Choroid plexus epithelial cell (primary cell): Measurements from ENCODE around the gene BBS9.

Experiments used
- DNase-seq: peaks from one replicate; pipeline ENCODE4 v3.0.0-alpha.2; 2010; ENCODE audit warnings: low read depth
- H3K4me3 ChIP-seq: 2 replicates; pipeline ENCODE4 v1.5.1; 2011; ENCODE audit warnings: low read depth, mild to moderate bottlenecking, control low read depth, low read length, moderate library complexity
- TF ChIP-seq, protein P1 (sequence below): conservative IDR thresholded peaks from 2 replicates; pipeline ENCODE4 v1.5.1; 2011; ENCODE audit warnings: low read depth, mild to moderate bottlenecking, control low read depth, inconsistent platforms, low read length, moderate library complexity

BBS9 gene

DNA sequence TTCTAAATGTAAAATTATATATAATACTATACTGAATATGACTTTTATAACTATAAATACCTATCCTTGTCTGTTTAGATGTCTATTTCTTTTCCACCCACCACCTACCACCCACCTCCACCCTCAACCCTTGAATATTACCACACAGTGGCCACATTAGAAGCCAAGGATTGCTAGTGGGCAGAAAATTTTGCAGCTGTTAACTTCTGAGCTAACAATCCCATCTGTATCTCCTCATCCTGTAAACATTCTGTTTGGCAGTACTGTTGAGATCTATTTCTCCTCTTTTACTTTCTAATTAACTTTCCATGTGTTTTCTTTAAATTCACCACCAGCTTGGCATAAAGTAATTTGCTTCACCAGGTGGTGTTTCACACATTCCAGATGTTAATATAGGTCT lies 494.9 kb downstream of the BBS9 start:
- TF ChIP-seq, protein P1, sequence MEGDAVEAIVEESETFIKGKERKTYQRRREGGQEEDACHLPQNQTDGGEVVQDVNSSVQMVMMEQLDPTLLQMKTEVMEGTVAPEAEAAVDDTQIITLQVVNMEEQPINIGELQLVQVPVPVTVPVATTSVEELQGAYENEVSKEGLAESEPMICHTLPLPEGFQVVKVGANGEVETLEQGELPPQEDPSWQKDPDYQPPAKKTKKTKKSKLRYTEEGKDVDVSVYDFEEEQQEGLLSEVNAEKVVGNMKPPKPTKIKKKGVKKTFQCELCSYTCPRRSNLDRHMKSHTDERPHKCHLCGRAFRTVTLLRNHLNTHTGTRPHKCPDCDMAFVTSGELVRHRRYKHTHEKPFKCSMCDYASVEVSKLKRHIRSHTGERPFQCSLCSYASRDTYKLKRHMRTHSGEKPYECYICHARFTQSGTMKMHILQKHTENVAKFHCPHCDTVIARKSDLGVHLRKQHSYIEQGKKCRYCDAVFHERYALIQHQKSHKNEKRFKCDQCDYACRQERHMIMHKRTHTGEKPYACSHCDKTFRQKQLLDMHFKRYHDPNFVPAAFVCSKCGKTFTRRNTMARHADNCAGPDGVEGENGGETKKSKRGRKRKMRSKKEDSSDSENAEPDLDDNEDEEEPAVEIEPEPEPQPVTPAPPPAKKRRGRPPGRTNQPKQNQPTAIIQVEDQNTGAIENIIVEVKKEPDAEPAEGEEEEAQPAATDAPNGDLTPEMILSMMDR, result no peak
- no peak for DNase-seq

GRCh38 chr7:33626869-33627268 lies 497.5 kb downstream of the BBS9 start:
- no peak overlapping the region for H3K4me3 ChIP-seq
- TF ChIP-seq, protein P1, result no peak
- no peak for DNase-seq

More for the DNA sequence above, 494.9 kb downstream of the BBS9 start:
- H3K4me3 ChIP-seq, result no peak overlapping the region

GRCh38 chr7:33627741-33628140 lies 498.4 kb downstream of the BBS9 start:
- TF ChIP-seq, protein P1, result no peak
- DNase-seq, result no peak
- no peak overlapping the region for H3K4me3 ChIP-seq

DNA sequence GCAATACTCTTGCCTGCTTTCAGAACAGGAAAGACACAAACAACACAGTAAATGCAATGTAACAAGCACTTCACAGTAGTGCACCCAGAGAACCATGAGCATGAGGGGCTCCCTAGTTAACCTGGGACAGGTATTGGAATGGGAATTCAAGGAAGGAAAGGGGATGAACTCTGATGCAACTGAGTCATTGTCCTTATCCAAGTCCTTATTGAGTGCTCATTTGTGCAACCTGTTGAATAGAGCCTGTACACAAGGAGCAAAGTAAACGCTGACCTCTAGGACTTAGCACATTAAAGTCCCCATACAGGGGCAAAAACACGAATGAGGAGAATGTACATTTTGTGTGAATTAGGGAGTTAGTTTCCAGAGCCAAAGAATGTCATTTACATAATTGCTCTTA lies 499.5 kb downstream of the BBS9 start:
- TF ChIP-seq, protein P1, result no peak
- DNase-seq, result no peak
- H3K4me3 ChIP-seq, result no peak overlapping the region

GRCh38 chr7:33630359-33630758 lies 501.0 kb downstream of the BBS9 start:
- TF ChIP-seq, protein P1, result no peak
- no peak for DNase-seq
- H3K4me3 ChIP-seq, result no peak overlapping the region

- H3K4me3 ChIP-seq, result no peak overlapping the region
- no peak for DNase-seq
- TF ChIP-seq, protein P1, result no peak
Measured at GRCh38 chr7:33632322-33632721, 503.0 kb downstream of the BBS9 start.

DNA sequence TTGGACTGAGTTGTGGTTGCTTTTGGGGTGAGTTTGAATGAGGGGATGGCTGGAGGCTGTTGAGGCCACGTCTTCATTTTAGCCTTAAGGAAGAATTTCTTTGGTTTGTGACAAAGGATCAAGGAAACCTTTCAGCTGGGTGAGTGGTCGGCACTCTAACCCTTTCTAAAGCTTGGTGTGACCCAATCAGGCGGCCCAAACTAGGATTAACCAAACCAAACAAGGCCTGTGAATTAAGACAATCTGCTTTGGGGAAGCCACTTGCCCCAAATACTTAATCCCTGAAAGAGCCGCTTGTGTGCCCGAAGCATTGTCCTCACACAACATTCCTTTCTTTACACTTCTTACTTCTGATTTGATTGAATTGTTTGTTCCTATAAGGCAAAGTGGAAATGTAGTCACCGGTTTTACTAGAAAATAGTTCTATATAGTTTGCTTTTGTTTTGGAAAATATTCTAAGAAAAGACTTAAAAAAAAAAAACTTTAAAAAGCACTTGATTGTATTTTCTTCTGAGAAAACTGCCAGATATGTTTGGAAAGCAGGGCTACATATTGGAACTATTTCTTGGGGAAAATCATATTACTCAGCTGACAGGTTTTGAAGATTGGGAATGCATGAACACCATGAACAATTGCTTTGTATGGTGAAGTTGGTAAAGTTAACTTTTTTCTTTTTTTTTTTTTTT lies 503.6 kb downstream of the BBS9 start:
- H3K4me3 ChIP-seq, result no peak overlapping the region
- TF ChIP-seq, protein P1, result no peak
- DNase-seq, result no peak
